Measurements from ENCODE around the gene FAM135A.
"Not testable (repeated sequence)": the region's sequence is repeated elsewhere in the genome, so short reads cannot be mapped to it uniquely, and the experiment has no call there.

FAM135A gene

DNA sequence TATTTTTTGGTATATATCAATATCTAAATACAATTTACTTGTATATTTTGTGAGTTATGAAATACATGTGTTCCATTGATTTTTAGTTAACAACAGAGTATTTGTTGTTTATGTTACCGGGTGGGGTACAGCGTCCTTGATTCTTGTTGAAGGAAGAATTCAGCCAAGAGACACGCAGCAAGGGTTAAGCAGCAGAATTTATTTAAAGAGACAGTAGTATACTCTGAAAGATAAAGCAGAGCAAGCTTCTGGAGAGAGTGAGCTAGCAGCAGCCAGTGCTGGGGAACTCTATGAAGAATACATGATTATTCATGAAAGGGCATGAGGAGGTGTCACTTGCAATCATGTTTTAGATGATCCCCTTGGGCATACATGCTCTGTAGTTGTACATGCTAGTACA, 76.1 kb downstream of the FAM135A start:
- TF ChIP-seq, protein P1, sequence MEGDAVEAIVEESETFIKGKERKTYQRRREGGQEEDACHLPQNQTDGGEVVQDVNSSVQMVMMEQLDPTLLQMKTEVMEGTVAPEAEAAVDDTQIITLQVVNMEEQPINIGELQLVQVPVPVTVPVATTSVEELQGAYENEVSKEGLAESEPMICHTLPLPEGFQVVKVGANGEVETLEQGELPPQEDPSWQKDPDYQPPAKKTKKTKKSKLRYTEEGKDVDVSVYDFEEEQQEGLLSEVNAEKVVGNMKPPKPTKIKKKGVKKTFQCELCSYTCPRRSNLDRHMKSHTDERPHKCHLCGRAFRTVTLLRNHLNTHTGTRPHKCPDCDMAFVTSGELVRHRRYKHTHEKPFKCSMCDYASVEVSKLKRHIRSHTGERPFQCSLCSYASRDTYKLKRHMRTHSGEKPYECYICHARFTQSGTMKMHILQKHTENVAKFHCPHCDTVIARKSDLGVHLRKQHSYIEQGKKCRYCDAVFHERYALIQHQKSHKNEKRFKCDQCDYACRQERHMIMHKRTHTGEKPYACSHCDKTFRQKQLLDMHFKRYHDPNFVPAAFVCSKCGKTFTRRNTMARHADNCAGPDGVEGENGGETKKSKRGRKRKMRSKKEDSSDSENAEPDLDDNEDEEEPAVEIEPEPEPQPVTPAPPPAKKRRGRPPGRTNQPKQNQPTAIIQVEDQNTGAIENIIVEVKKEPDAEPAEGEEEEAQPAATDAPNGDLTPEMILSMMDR (IDR thresholded peaks at IDR 0.05; ENCODE audit: insufficient read depth, low read length, poor library complexity, severe bottlenecking) = no peak
- no peak overlapping the region for H3K4me3 ChIP-seq (replicated peaks; ENCODE audit: low read depth, low read length)
- H3K27me3 ChIP-seq (replicated peaks; ENCODE audit: control insufficient read depth, insufficient read depth, low read length) = no peaks in the 10 kb centered on the region
- no peak for DNase-seq (ENCODE audit: extremely low read depth, insufficient read length)
- no peaks in the 10 kb centered on the region; the same call in 1 of the 2 replicates for H3K36me3 ChIP-seq (ENCODE audit: control insufficient read depth, insufficient read depth, low read length)

DNA sequence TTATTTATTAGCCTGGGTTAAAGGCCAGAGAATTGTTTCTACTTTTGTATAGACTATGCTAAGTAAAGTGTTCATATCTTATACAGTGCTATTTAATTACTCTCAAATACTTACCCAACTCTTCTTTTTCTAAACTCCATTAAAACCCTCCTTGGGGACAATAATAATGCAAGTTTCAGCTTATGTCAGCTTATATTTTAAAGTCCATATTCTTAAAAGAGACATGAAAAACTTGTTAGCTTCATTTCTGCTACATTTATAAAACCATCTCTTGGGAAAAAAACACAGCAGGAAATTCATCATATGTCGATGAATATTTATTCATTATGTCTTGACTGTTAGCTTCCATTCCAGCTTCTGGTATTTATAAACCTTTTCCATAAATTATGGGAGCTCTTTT, 81.5 kb downstream of the FAM135A start:
- no peaks in the 10 kb centered on the region for H3K27me3 ChIP-seq (replicated peaks; ENCODE audit: control insufficient read depth, insufficient read depth, low read length)
- no peak overlapping the region for H3K4me3 ChIP-seq (replicated peaks; ENCODE audit: low read depth, low read length)
- DNase-seq (ENCODE audit: extremely low read depth, insufficient read length) = no peak
- no peaks in the 10 kb centered on the region for H3K36me3 ChIP-seq (ENCODE audit: control insufficient read depth, insufficient read depth, low read length)
- TF ChIP-seq, protein P1 (IDR thresholded peaks at IDR 0.05; ENCODE audit: insufficient read depth, low read length, poor library complexity, severe bottlenecking) = no peak

DNA sequence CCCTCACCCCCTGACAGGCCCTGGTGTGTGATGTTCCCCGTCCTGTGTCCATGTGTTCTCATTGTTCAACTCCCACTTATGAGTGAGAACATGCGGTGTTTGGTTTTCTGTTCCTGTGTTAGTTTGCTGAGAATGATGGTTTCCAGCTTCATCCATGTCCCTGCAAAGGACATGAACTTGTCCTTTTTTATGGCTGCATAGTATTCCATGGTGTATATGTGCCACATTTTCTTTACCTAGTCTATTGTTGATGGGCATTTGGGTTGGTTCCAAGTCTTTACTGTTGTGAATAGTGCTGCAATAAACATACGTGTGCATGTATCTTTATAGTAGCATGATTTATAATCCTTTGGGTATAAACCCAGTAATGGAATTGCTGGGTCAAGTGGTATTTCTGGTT, 82.5 kb downstream of the FAM135A start:
- DNase-seq (ENCODE audit: extremely low read depth, insufficient read length); H3K36me3 ChIP-seq (ENCODE audit: control insufficient read depth, insufficient read depth, low read length); H3K27me3 ChIP-seq (replicated peaks; ENCODE audit: control insufficient read depth, insufficient read depth, low read length); H3K4me3 ChIP-seq (replicated peaks; ENCODE audit: low read depth, low read length): not testable (repeated sequence)

DNA sequence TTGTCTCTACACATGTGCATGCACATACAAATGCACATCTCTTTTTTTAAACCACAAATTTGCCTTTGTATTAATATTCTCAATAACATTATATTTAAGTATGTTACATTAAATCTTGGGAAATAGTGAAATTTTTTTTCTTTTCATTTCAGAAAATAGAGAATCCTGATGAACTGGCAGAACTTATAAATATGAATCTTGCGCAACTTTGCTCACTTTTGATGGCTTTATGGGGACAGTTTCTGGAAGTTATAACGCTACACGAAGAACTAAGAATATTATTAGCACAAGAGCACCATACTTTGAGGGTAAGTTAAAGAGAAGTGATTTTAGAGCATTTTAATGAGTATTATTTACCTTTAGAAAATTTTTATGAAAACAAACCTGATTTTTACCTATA, 89.2 kb downstream of the FAM135A start:
- H3K27me3 ChIP-seq (replicated peaks; ENCODE audit: control insufficient read depth, insufficient read depth, low read length) = no peaks in the 10 kb centered on the region
- H3K36me3 ChIP-seq (ENCODE audit: control insufficient read depth, insufficient read depth, low read length) = no peaks in the 10 kb centered on the region
- no peak overlapping the region for H3K4me3 ChIP-seq (replicated peaks; ENCODE audit: low read depth, low read length)
- DNase-seq (ENCODE audit: extremely low read depth, insufficient read length) = no peak
- TF ChIP-seq, protein P1 (IDR thresholded peaks at IDR 0.05; ENCODE audit: insufficient read depth, low read length, poor library complexity, severe bottlenecking) = no peak

DNA sequence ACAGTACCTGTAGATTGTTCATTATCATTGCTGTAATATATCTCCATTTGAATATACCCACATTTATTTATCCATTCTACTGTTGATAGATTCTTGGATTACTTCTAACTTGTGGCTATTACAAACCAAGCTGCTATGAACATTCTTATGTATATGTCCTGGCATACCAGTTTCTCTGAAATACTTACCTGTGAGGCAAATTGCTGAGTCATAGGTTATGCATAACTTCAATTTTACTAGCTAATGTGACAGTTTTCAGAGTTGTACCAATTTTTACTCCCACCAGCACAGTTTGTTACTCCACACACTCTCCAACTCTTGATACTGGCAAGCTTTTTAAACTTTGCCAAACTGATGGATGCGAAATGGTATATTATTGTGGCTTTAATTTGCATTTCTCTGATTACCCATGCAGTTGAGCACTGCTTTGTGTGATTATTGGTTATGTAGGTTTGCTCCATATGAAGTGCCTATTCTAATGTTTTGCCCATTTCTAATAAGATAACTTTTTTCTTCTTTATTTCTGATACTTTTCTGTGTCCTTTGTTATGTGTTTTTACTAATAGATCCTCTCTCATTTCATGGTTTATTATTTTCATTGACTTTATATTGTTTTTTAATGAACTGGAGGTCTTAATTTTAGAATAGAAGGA, 90.6 kb downstream of the FAM135A start:
- no peak for DNase-seq (ENCODE audit: extremely low read depth, insufficient read length)
- Histone ChIP-seq H3K27me3 (replicated peaks; ENCODE audit: control insufficient read depth, insufficient read depth, low read length) (no peaks in the 10 kb centered on the region), H3K36me3 (ENCODE audit: control insufficient read depth, insufficient read depth, low read length) (no peaks in the 10 kb centered on the region), H3K4me3 (replicated peaks; ENCODE audit: low read depth, low read length) (no peak overlapping the region)
- TF ChIP-seq, protein P1 (IDR thresholded peaks at IDR 0.05; ENCODE audit: insufficient read depth, low read length, poor library complexity, severe bottlenecking) = no peak

DNA sequence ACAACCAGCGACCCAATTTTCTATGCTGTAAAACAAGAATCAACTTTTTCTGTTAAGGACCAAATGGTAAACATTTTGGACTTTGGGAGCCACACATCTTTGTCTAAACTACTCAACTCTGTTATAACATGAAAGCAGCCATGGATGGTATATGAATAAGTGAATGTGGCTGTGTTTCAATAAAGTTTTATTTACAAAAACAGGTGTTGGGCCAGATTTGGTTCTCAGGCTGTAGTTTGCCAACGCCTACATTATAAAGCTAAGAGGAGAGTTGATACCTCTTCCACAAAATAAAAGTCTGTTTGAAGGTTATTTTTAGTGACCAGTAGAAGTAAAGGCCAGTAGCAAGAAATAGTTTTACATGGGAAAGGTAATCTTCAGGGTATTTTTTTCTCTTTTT, 93.0 kb downstream of the FAM135A start:
- no peaks in the 10 kb centered on the region for H3K36me3 ChIP-seq (ENCODE audit: control insufficient read depth, insufficient read depth, low read length)
- TF ChIP-seq, protein P1 (IDR thresholded peaks at IDR 0.05; ENCODE audit: insufficient read depth, low read length, poor library complexity, severe bottlenecking) = no peak

More for the DNA sequence above, 93.0 kb downstream of the FAM135A start:
- no peak overlapping the region for H3K4me3 ChIP-seq (replicated peaks; ENCODE audit: low read depth, low read length)
- H3K27me3 ChIP-seq (replicated peaks; ENCODE audit: control insufficient read depth, insufficient read depth, low read length) = no peaks in the 10 kb centered on the region
- no peak for DNase-seq (ENCODE audit: extremely low read depth, insufficient read length)

Measured in GM06990 (cell line).